Right lobe of liver (tissue), 6 donors: ENCODE measurements around the gene TTC12. TPM values are rescaled to one million over a fixed set of nuclear protein-coding genes. Genes with fewer than 3 reads are reported as not detected.
A peak's percentile ranks its signal among the peaks of the same experiment; 100 is the strongest.
"Not testable (repeated sequence)": the region's sequence is repeated elsewhere in the genome, so short reads cannot be mapped to it uniquely, and the experiment has no call there.

ENCODE experiments used
- ATAC-seq, 4 donors: fragments of 200-7000 bp; cut with Tn5 transposase; one replicate each; pipeline ENCODE4 v1.9.1; 2020; ENCODE audit warnings: mild to moderate bottlenecking in 4 of 4, moderate library complexity in 4 of 4
- DNase-seq, 3 donors: peaks; one replicate each; pipeline ENCODE4 v3.0.0-alpha.2; 2020
- H3K27ac ChIP-seq, 3 donors: fragments of 200-600 bp; one replicate each; pipeline ENCODE4 v1.8.0; 2022
- H3K27me3 ChIP-seq, 2 donors: fragments of 200-600 bp; one replicate each; pipeline ENCODE4 v1.8.0; 2022
- H3K36me3 ChIP-seq, 4 donors: fragments of 200-600 bp; sonication (generic) in 1 of 4; one replicate each; pipeline versions ENCODE4 v1.5.1 to v1.8.0; 2017 to 2022; ENCODE audit warnings: control low read depth in 1 of 4
- H3K4me1 ChIP-seq, 4 donors: fragments of 200-600 bp; sonication (generic) in 1 of 4; one replicate each; pipeline versions ENCODE4 v1.5.1 to v1.8.0; 2017 to 2022; ENCODE audit warnings: control low read depth in 1 of 4
- H3K4me3 ChIP-seq, 3 donors: fragments of 200-600 bp; one replicate each; pipeline ENCODE4 v1.8.0; 2022
- H3K9me3 ChIP-seq, 4 donors: fragments of 200-600 bp; sonication (generic) in 1 of 4; one replicate each; pipeline versions ENCODE4 v1.5.1 to v1.8.0; 2017 to 2022; ENCODE audit warnings: control low read depth in 1 of 4
- POLR2A ChIP-seq: fragments of 450-650 bp; IDR thresholded peaks from one replicate; pipeline ENCODE4 v1.6.1; 2017; ENCODE audit warnings: antibody characterized with exemption, mild to moderate bottlenecking
- WGBS: methylation state at CpG from one replicate; pipeline ENCODE4 v1.1.6; 2018; ENCODE audit warnings: low coverage, low lambda C conversion rate; ENCODE audit not compliant: insufficient coverage; ENCODE audit errors: missing lambda C conversion rate; 5-methylcytosine and 5-hydroxymethylcytosine counted together
- intact Hi-C, 2 donors: fragments of 100-400 bp; cut with DNase I; formaldehyde crosslinking; loops; one replicate each; pipeline versions ENCODE4 v1.11.2 to v1.14.1; 2022
- total RNA-seq, 6 experiments: library from RNA; depleted of rRNA in 2 of 6; stranded (reverse); fragments of >200 nt in 2 of 6; fragmentation: NEBNext Ultra II Directional in 3 of 6; extraction: Animal tissue kit (Norgen Biotek cat#: 25700) in 3 of 6; gene quantifications; one replicate each; pipeline versions ENCODE4 v1.1.0 to v1.2.4, GENCODE V29; 2016 to 2023
- TF ChIP-seq, protein P1 (sequence below), 4 donors: fragments of 200-600 bp in 3 of 4; fragments of 450-650 bp in 1 of 4; IDR thresholded peaks; one replicate each; pipeline versions ENCODE4 v1.5.1 to v1.8.0; 2016 to 2022; ENCODE audit warnings: antibody characterized with exemption in 4 of 4, mild to moderate bottlenecking in 2 of 4
- donor health status: DM: no; HTN: yes; CAD: no.
- donor health status: DM: no; HTN: no; CAD: no.
- donor health status: DM: no; HTN: no; CAD: no.
- donor health status: DM: no; HTN: yes; CAD: no.
- donor health status: DM: no; HTN: yes; CAD: no.

The TTC12 gene
- total RNA-seq, 6 experiments from 2014 or later, result 5.1 to 8.9 (median 7.2) TPM

DNA sequence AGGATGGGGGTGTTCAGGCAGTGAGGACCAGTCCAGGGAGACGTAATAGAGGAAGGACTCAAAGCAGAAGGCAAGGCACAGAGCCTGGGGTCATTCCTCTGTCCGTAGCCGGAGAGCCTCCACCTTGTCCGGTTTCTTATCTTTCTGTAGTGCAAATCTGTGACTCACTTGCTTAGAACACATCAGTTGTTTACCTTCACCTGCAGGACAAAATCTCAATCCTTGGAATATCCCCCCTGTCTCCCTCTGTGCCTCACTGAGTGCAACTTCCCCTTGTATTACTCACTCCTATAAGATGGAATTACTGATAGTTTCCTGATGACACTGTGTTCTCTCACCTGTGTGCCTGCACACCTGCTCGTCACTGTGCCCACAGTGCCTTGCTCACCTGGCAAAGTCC lies 20.4 kb upstream of the TTC12 start:
- intact Hi-C loops, result no loop called here
- DNase-seq, result no peak
- WGBS, result 82% methylated on average over 1 of the region's 5 CpGs
- Histone ChIP-seq H3K9me3 (no peaks in the 10 kb centered on the region), H3K36me3 (no peaks in the 10 kb centered on the region), H3K4me3 (no peak overlapping the region), H3K4me1 (no peaks in the 10 kb centered on the region), H3K27me3 (no peaks in the 10 kb centered on the region), H3K27ac (no peak overlapping the region)
- ATAC-seq, result no peak
- TF ChIP-seq, protein P1, sequence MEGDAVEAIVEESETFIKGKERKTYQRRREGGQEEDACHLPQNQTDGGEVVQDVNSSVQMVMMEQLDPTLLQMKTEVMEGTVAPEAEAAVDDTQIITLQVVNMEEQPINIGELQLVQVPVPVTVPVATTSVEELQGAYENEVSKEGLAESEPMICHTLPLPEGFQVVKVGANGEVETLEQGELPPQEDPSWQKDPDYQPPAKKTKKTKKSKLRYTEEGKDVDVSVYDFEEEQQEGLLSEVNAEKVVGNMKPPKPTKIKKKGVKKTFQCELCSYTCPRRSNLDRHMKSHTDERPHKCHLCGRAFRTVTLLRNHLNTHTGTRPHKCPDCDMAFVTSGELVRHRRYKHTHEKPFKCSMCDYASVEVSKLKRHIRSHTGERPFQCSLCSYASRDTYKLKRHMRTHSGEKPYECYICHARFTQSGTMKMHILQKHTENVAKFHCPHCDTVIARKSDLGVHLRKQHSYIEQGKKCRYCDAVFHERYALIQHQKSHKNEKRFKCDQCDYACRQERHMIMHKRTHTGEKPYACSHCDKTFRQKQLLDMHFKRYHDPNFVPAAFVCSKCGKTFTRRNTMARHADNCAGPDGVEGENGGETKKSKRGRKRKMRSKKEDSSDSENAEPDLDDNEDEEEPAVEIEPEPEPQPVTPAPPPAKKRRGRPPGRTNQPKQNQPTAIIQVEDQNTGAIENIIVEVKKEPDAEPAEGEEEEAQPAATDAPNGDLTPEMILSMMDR (IDR thresholded peaks at IDR 0.05), result no peak
- no peak for TF ChIP-seq POLR2A

DNA sequence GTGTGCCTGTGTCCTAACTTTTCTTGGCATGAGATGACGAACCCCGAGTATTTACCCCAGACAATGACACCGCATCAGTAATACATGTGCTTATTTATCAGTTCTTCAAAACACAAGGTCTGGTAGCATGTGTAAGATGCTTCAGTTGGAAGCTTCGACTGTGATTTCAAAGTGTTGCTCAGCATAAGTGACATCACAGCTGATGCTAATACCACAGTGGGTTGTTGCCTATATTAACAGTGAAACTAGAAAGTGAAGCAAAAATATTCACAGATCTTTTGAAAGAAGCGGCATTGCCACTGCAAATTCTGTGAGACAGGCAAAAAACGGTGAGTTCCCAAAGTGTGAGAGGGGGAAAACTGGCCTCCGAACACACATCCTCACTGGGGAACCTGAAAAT lies 18.4 kb upstream of the TTC12 start:
- H3K4me3 ChIP-seq, result no peak overlapping the region
- H3K27me3 ChIP-seq, result no peaks in the 10 kb centered on the region
- no peaks in the 10 kb centered on the region for H3K36me3 ChIP-seq
- ATAC-seq (no peak), DNase-seq (no peak)
- no peak overlapping the region for H3K27ac ChIP-seq
- WGBS, result 87% methylated on average over 6 of the region's 7 CpGs
- intact Hi-C loops, result no loop called here
- TF ChIP-seq, protein P1 (IDR thresholded peaks at IDR 0.05), result no peak
- TF ChIP-seq POLR2A, result no peak
- no peaks in the 10 kb centered on the region for H3K4me1 ChIP-seq
- H3K9me3 ChIP-seq, result no peaks in the 10 kb centered on the region

DNA sequence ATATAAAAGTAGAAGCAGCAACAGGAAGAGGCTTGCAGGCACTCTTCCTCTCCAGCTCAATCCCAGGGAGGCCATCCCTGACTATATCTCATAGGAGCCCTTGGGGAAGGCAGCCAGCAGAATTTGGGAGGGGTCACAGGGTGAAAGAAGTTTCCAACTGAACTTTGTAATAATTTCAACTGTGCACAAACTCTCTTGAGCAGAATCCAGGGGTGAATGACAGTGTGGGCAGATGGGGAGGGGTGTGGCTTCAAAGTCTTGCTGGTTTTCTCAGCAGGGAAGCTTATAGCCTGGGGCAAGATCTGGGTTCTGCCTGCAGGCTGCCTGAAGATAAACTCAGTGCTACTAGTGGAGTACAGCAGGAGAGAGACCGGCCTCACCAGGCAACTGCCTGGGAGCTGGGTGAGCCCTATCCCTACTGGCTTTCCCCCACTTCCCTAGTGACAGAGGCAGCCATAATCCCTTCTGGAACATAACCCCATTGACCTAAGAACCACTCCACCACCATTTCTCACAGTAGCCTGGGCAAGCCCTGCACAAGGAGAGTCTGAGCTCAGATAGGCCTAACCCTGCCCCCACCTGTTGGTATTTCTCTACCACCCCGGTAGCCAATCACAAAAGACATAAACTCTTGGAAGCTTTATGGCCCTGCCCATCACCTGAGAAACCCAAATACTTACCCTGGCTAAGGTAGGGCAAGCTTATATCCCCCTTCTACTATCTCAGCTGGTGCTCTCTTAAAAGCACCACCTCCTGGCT lies 17.8 kb upstream of the TTC12 start:
- Histone ChIP-seq H3K4me1 (no peaks in the 10 kb centered on the region), H3K4me3 (no peak overlapping the region), H3K27me3 (no peaks in the 10 kb centered on the region), H3K9me3 (no peaks in the 10 kb centered on the region), H3K36me3 (no peaks in the 10 kb centered on the region), H3K27ac (no peak overlapping the region)
- intact Hi-C loops, result no loop called here
- TF ChIP-seq, protein P1 (IDR thresholded peaks at IDR 0.05), result no peak
- no peak for TF ChIP-seq POLR2A
- WGBS, result 83% methylated on average over 1 of the region's 2 CpGs
- ATAC-seq, result peak in 2 of 4 donors; percentile 44 to 51
- DNase-seq, result no peak

DNA sequence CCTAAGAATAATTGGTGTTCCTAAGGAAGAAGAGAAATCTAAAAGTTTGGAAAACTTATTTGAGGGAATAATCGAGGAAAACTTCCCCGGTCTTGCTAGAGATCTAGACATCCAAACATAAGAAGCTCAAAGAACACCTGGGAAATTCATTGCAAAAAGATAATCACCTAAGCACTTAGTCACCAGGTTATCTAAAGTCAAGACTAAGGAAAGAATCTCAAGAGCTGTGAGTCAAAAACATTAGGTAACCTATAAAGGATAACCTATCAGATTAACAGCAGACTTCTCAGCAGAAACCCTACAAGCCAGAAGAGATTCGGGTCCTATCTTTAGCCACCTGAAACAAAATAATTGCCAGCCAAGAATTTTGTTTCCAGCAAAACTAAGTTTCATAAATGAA lies 15.9 kb upstream of the TTC12 start:
- intact Hi-C loops, H3K4me1 ChIP-seq, H3K9me3 ChIP-seq, DNase-seq, H3K4me3 ChIP-seq, H3K27me3 ChIP-seq, H3K27ac ChIP-seq, ATAC-seq, H3K36me3 ChIP-seq: not testable (repeated sequence)
- WGBS, result 89% methylated on average over 3 of the region's 3 CpGs

DNA sequence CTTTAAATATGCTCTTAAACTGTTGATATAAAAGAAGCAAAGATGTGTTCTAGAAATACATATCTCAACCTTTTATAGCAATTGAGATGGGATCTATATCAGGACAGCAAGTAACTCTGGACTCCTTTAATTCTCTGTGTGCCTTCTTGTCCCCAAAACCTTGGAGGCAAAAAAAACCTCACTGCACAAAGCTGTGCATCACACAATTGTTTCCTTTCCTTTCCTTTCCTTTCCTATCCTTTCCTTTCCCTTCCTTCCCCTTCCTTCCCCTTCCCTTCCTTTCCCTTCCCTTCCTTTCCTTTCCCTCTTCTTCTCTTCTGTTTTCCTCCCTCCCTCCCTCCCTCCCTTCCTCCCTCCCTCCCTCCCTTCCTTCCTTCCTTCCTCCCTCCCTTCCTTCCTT lies 9.5 kb upstream of the TTC12 start:
- no peaks in the 10 kb centered on the region for H3K36me3 ChIP-seq
- ATAC-seq (no peak), DNase-seq (no peak)
- H3K4me1 ChIP-seq, result no peaks in the 10 kb centered on the region
- TF ChIP-seq POLR2A, result no peak
- TF ChIP-seq, protein P1 (IDR thresholded peaks at IDR 0.05), result no peak
- H3K4me3 ChIP-seq, result no peak overlapping the region
- intact Hi-C loops, result loop anchor here (5.0 kb wide), 1 partner anchor 227 kb away; no protein-coding TSS in a partner anchor
- no peaks in the 10 kb centered on the region for H3K9me3 ChIP-seq
- no peaks in the 10 kb centered on the region for H3K27me3 ChIP-seq
- no peak overlapping the region for H3K27ac ChIP-seq
